LNCAP (cell line): ENCODE measurements around the gene TTC21B.

Experiments
- CTCF ChIP-seq: fragments of 450-650 bp; IDR thresholded peaks from 2 replicates; pipeline ENCODE4 v1.5.1; 2017; ENCODE audit warnings: mild to moderate bottlenecking

Gene TTC21B

DNA sequence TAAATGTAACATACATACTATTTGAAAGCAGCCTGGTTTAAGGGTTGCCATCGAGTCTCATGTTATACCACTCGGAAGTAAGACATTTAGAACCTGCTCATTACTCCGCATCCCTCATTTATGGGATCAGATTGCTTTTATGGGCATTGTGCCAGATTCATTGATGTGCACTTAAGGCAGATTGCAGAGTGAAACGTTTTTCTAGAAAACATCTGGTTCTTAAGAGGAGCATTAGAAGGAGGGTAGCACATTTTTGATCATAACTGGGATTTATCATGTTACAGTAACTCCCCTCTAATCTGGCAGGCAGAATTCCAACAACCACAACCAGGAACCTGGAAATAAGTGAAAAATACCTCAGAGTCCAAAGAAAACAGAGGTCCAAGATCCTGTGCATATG lies 85.4 kb downstream of the TTC21B start:
- TF ChIP-seq CTCF: no peak

DNA sequence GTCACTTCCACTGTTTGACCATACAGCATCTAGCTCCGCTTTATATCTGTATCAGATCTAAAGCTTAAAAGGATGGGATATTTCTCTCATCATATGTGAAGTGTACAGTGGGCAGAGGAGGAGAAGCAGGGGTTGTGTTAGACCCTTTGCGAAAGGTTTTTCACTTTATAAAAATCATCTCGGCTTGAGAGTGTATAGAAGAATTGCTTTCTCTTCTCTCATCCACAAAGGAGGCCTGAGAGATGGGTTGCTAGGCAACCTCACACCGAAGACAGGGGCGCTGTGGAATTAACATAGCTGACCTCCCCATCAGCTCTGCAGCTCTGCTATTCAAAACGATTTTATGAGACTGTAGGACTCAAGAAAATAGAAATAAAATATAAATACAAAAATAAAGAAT lies 89.3 kb downstream of the TTC21B start:
- TF ChIP-seq CTCF: no peak

DNA sequence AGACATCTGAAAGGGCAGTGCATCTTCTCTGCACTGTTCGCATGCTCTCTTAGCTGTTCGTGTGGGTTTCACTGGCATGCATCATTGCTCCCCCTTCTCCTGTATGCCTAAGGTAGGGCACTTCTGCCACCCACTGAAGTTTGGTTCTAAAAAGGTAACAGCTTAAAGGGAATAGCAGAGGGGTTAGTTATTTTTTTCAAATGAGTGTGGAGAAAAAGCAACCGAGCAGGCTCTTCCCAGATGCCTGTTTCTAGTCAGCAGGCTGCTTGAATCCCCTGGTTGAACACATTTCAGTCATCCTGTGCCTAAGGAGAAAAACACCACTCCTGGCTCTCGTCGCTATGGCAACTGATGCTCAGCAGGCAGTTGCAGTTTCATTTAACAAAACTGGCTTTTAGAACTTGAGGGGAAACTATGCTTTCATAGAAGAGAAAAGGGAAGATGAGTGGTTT lies 89.7 kb downstream of the TTC21B start:
- TF ChIP-seq CTCF: no peak

DNA sequence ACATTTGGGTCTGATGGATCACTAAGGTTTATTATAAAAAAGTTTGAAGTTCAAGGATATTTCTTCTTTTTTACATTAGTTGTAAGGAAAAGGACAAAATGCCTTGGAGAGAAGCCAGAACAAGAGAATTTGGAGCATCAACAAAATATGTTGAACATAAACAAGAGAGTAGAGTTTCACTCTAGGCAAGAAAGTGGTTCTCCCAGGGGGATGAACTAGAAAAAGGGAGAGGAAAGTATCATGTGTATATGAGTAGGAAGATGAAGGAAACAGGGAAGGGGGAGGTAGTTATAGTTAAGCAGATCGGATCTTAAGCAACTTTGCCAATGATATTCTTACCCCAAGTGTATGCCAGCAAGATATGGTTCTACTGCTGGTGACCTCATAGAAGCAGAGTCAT lies 95.7 kb downstream of the TTC21B start:
- no peak for TF ChIP-seq CTCF

GRCh38 chr2:165852394-165852793 lies 101.2 kb downstream of the TTC21B start:
- no peak for TF ChIP-seq CTCF

GRCh38 chr2:165847001-165847400 lies 106.6 kb downstream of the TTC21B start:
- TF ChIP-seq CTCF: no peak

DNA sequence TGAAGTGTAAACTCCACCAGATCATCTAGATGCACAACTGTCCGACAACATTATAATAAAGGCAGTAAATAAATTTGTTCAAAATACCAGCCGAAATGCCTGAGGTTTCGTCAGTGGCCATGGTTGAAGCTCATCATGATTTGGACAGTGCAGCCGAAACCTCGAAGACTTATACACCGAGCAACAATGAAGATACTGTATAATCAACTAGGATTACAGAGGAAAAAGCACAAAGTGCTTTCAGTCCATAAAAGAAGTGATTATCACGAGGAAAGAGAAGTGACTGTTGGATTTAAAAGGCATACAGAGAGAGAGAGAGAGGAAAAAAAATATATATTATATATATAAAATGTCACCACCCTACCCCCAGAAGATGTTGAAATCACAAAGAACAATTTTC lies 107.5 kb downstream of the TTC21B start:
- no peak for TF ChIP-seq CTCF

- no peak for TF ChIP-seq CTCF
Measured at GRCh38 chr2:165844216-165844615, 109.4 kb downstream of the TTC21B start.
